ENCODE data around the gene MYO3B.

The MYO3B gene

DNA sequence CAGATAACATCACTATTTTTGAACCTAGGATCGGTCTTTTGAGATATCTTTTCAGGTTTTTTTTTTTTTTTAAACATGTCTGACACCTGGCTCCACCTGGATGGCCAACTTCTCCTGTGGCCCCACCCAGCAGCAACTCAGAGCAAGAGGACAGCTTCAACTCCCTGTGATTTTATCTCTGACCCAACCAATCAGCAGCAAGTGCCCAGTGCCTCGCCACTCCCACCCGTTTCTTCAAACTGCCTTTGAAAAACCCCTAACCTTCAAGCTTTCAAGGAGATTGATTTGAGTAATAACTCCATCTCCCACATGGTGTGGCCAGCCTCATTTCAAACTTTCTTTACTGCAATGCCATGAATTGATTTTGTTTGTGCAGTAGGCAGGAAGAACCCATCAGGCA lies 19.0 kb downstream of the MYO3B start:
- H3K27ac ChIP-seq (ENCODE audit: low read depth, low read length): no peak overlapping the region
- no peaks in the 10 kb centered on the region for H3K27me3 ChIP-seq (ENCODE audit: insufficient read depth, low read length, poor library complexity)
- H3K9ac ChIP-seq (ENCODE audit: low read length): no peak overlapping the region
- H3K36me3 ChIP-seq (ENCODE audit: control insufficient read depth, insufficient read depth, low read length): no peaks in the 10 kb centered on the region
- H3K23ac ChIP-seq (ENCODE audit: low read length): no peak overlapping the region
- H3K4me1 ChIP-seq (ENCODE audit: control insufficient read depth, low read depth, low read length): no peaks in the 10 kb centered on the region
- WGBS (ENCODE audit: extremely low coverage, insufficient coverage, low lambda C conversion rate): no CpG with 5 or more reads among the region's 3 CpGs
- no peak overlapping the region for H3K4ac ChIP-seq (ENCODE audit: low read depth, low read length)
- H2BK120ac ChIP-seq (ENCODE audit: low read depth, low read length): no peak overlapping the region
- H2AK5ac ChIP-seq (ENCODE audit: low read length): no peak overlapping the region
- H2BK15ac ChIP-seq (replicated peaks; ENCODE audit: low read depth): no peak overlapping the region
- H4K5ac ChIP-seq (ENCODE audit: low read length): no peak overlapping the region
- no peak overlapping the region for H3K4me2 ChIP-seq (ENCODE audit: low read length)
- H3K4me3 ChIP-seq (ENCODE audit: low read length): no peak overlapping the region
- H3K56ac ChIP-seq (ENCODE audit: low read length): no peak overlapping the region
- no peak for DNase-seq
- no peaks in the 10 kb centered on the region for H3K79me1 ChIP-seq (ENCODE audit: low read length)
- no peaks in the 10 kb centered on the region for H3K79me2 ChIP-seq (ENCODE audit: control insufficient read depth, insufficient read depth, low read length)
- H3K18ac ChIP-seq (ENCODE audit: low read length): no peak overlapping the region
- H4K8ac ChIP-seq (ENCODE audit: low read depth, low read length): no peak overlapping the region
- no peak overlapping the region for H2BK5ac ChIP-seq (ENCODE audit: low read length)

DNA sequence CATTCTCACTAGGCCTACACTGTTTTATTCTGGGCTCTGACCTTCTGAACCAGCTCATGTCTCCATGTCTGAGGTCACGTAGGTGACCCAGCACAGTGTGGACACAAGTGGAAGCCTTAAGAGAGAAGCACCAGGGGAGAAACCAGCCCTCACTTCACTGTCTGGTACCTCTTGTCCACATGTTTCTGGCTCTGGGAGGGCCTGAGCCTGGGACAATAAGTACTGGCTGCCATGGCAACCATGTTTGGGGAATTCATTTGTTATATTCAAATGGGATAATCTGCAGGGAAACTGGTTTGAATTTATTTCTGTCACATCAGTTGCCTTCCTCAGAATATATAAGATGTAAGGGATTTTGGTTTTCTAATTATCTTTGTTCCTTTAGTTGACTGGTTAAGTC lies 23.3 kb downstream of the MYO3B start:
- no CpG with 5 or more reads among the region's 1 CpG for WGBS (ENCODE audit: extremely low coverage, insufficient coverage, low lambda C conversion rate)
- H3K56ac ChIP-seq (ENCODE audit: low read length): no peak overlapping the region
- no peak overlapping the region for H4K5ac ChIP-seq (ENCODE audit: low read length)
- H3K36me3 ChIP-seq (ENCODE audit: control insufficient read depth, insufficient read depth, low read length): no peaks in the 10 kb centered on the region
- H3K18ac ChIP-seq (ENCODE audit: low read length): no peak overlapping the region
- no peaks in the 10 kb centered on the region for H3K79me1 ChIP-seq (ENCODE audit: low read length)
- no peak overlapping the region for H3K4me2 ChIP-seq (ENCODE audit: low read length)
- no peak overlapping the region for H2BK15ac ChIP-seq (replicated peaks; ENCODE audit: low read depth)
- no peaks in the 10 kb centered on the region for H3K27me3 ChIP-seq (ENCODE audit: insufficient read depth, low read length, poor library complexity)
- H3K79me2 ChIP-seq (ENCODE audit: control insufficient read depth, insufficient read depth, low read length): no peaks in the 10 kb centered on the region
- no peak for DNase-seq
- no peak overlapping the region for H3K23ac ChIP-seq (ENCODE audit: low read length)
- H2AK5ac ChIP-seq (ENCODE audit: low read length): no peak overlapping the region
- H3K9ac ChIP-seq (ENCODE audit: low read length): no peak overlapping the region
- H2BK120ac ChIP-seq (ENCODE audit: low read depth, low read length): no peak overlapping the region
- H3K4ac ChIP-seq (ENCODE audit: low read depth, low read length): no peak overlapping the region
- H4K8ac ChIP-seq (ENCODE audit: low read depth, low read length): no peak overlapping the region
- no peaks in the 10 kb centered on the region for H3K4me1 ChIP-seq (ENCODE audit: control insufficient read depth, low read depth, low read length)
- no peak overlapping the region for H3K4me3 ChIP-seq (ENCODE audit: low read length)
- H3K27ac ChIP-seq (ENCODE audit: low read depth, low read length): no peak overlapping the region
- H2BK5ac ChIP-seq (ENCODE audit: low read length): no peak overlapping the region

DNA sequence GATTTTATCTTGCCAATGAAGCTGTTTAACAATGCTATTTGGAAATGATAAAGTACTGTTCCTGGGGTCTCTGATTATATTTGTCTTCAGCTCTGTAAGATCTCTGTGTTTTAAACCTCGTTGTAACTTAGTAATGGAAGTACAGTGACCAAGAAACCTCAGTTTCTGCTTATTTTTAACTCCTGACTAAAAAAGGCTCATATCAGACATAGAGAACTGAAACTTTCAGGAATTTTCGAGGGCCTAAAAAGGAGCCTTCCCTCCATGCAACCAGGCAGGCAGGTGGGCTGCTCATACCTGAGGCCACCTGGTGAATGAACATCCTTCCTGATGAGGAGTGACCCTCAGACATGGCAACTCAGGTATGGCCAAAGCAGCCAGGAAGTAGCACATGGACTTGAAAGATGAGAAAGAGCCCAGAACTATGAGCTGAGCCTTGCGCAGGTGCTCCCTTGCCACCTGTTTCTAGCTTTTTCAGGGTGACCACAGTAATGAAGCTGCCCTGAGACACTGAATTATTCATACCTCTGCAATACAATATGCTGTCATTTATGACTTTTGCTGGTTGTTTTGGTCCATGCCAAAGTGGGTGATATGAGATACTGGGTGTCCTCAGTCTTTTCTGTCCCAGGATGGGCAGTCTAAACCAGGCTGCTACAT lies 23.9 kb downstream of the MYO3B start:
- no peak overlapping the region for H2BK120ac ChIP-seq (ENCODE audit: low read depth, low read length)
- no peaks in the 10 kb centered on the region for H3K79me1 ChIP-seq (ENCODE audit: low read length)
- no peaks in the 10 kb centered on the region for H3K4me1 ChIP-seq (ENCODE audit: control insufficient read depth, low read depth, low read length)
- DNase-seq: no peak
- H3K23ac ChIP-seq (ENCODE audit: low read length): no peak overlapping the region
- H3K4me3 ChIP-seq (ENCODE audit: low read length): no peak overlapping the region
- no peaks in the 10 kb centered on the region for H3K27me3 ChIP-seq (ENCODE audit: insufficient read depth, low read length, poor library complexity)
- H4K8ac ChIP-seq (ENCODE audit: low read depth, low read length): no peak overlapping the region
- H3K4ac ChIP-seq (ENCODE audit: low read depth, low read length): no peak overlapping the region
- H3K36me3 ChIP-seq (ENCODE audit: control insufficient read depth, insufficient read depth, low read length): no peaks in the 10 kb centered on the region
- H3K18ac ChIP-seq (ENCODE audit: low read length): no peak overlapping the region
- H3K4me2 ChIP-seq (ENCODE audit: low read length): no peak overlapping the region
- H3K27ac ChIP-seq (ENCODE audit: low read depth, low read length): no peak overlapping the region
- no peak overlapping the region for H2BK5ac ChIP-seq (ENCODE audit: low read length)
- WGBS (ENCODE audit: extremely low coverage, insufficient coverage, low lambda C conversion rate): no CpG with 5 or more reads among the region's 3 CpGs
- H3K9ac ChIP-seq (ENCODE audit: low read length): no peak overlapping the region
- H3K79me2 ChIP-seq (ENCODE audit: control insufficient read depth, insufficient read depth, low read length): no peaks in the 10 kb centered on the region
- H2AK5ac ChIP-seq (ENCODE audit: low read length): no peak overlapping the region
- H3K56ac ChIP-seq (ENCODE audit: low read length): no peak overlapping the region
- H4K5ac ChIP-seq (ENCODE audit: low read length): no peak overlapping the region
- H2BK15ac ChIP-seq (replicated peaks; ENCODE audit: low read depth): no peak overlapping the region

DNA sequence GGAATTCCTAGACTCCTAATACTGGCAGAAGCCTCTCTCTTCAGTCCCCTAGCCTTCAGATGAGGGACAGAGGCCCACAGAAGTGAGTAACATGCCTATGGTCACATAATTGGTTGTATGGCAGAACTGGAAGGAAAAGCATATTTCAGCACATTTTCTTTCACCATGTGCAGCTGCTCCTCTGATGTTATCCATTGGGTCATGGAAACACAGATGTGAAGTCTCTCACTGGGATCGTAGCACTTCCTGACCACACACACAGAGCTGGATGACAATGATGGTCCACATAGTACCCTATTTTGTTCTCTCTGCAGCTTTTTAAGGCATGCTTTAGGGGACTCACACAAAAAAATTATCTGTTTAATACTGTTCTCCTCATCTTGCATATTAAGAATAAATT lies 24.5 kb downstream of the MYO3B start:
- H3K27me3 ChIP-seq (ENCODE audit: insufficient read depth, low read length, poor library complexity): no peaks in the 10 kb centered on the region
- H2BK15ac ChIP-seq (replicated peaks; ENCODE audit: low read depth): no peak overlapping the region
- no peak overlapping the region for H3K18ac ChIP-seq (ENCODE audit: low read length)
- no peak overlapping the region for H4K8ac ChIP-seq (ENCODE audit: low read depth, low read length)
- no peaks in the 10 kb centered on the region for H3K36me3 ChIP-seq (ENCODE audit: control insufficient read depth, insufficient read depth, low read length)
- H3K4me3 ChIP-seq (ENCODE audit: low read length): no peak overlapping the region
- H3K4me2 ChIP-seq (ENCODE audit: low read length): no peak overlapping the region
- no peak overlapping the region for H3K56ac ChIP-seq (ENCODE audit: low read length)
- H3K4ac ChIP-seq (ENCODE audit: low read depth, low read length): no peak overlapping the region
- no peaks in the 10 kb centered on the region for H3K79me1 ChIP-seq (ENCODE audit: low read length)
- WGBS (ENCODE audit: extremely low coverage, insufficient coverage, low lambda C conversion rate): no CpG with 5 or more reads among the region's 1 CpG
- H2BK5ac ChIP-seq (ENCODE audit: low read length): no peak overlapping the region
- H3K79me2 ChIP-seq (ENCODE audit: control insufficient read depth, insufficient read depth, low read length): no peaks in the 10 kb centered on the region
- H3K4me1 ChIP-seq (ENCODE audit: control insufficient read depth, low read depth, low read length): no peaks in the 10 kb centered on the region
- no peak overlapping the region for H4K5ac ChIP-seq (ENCODE audit: low read length)
- H3K9ac ChIP-seq (ENCODE audit: low read length): no peak overlapping the region
- no peak overlapping the region for H3K23ac ChIP-seq (ENCODE audit: low read length)
- no peak overlapping the region for H2BK120ac ChIP-seq (ENCODE audit: low read depth, low read length)
- no peak overlapping the region for H3K27ac ChIP-seq (ENCODE audit: low read depth, low read length)
- H2AK5ac ChIP-seq (ENCODE audit: low read length): no peak overlapping the region
- DNase-seq: no peak

GRCh38 chr2:170204298-170204951 lies 26.5 kb downstream of the MYO3B start:
- H2BK5ac ChIP-seq (ENCODE audit: low read length): no peak overlapping the region
- H3K56ac ChIP-seq (ENCODE audit: low read length): no peak overlapping the region
- no peak overlapping the region for H3K27ac ChIP-seq (ENCODE audit: low read depth, low read length)
- H3K9ac ChIP-seq (ENCODE audit: low read length): no peak overlapping the region
- no peak overlapping the region for H4K8ac ChIP-seq (ENCODE audit: low read depth, low read length)
- H3K4ac ChIP-seq (ENCODE audit: low read depth, low read length): no peak overlapping the region
- no peaks in the 10 kb centered on the region for H3K4me1 ChIP-seq (ENCODE audit: control insufficient read depth, low read depth, low read length)
- H3K18ac ChIP-seq (ENCODE audit: low read length): no peak overlapping the region
- H3K4me2 ChIP-seq (ENCODE audit: low read length): no peak overlapping the region
- no peaks in the 10 kb centered on the region for H3K79me1 ChIP-seq (ENCODE audit: low read length)
- no peak overlapping the region for H2AK5ac ChIP-seq (ENCODE audit: low read length)
- H2BK15ac ChIP-seq (replicated peaks; ENCODE audit: low read depth): no peak overlapping the region
- DNase-seq: no peak
- H3K27me3 ChIP-seq (ENCODE audit: insufficient read depth, low read length, poor library complexity): no peaks in the 10 kb centered on the region
- H3K79me2 ChIP-seq (ENCODE audit: control insufficient read depth, insufficient read depth, low read length): no peaks in the 10 kb centered on the region
- no peak overlapping the region for H3K23ac ChIP-seq (ENCODE audit: low read length)
- H3K36me3 ChIP-seq (ENCODE audit: control insufficient read depth, insufficient read depth, low read length): no peaks in the 10 kb centered on the region
- no CpG with 5 or more reads among the region's 4 CpGs for WGBS (ENCODE audit: extremely low coverage, insufficient coverage, low lambda C conversion rate)
- H4K5ac ChIP-seq (ENCODE audit: low read length): no peak overlapping the region
- H3K4me3 ChIP-seq (ENCODE audit: low read length): no peak overlapping the region
- no peak overlapping the region for H2BK120ac ChIP-seq (ENCODE audit: low read depth, low read length)

GRCh38 chr2:170206246-170206645 lies 28.3 kb downstream of the MYO3B start:
- no peak overlapping the region for H3K23ac ChIP-seq (ENCODE audit: low read length)
- DNase-seq: no peak
- H3K4me1 ChIP-seq (ENCODE audit: control insufficient read depth, low read depth, low read length): no peaks in the 10 kb centered on the region
- H3K36me3 ChIP-seq (ENCODE audit: control insufficient read depth, insufficient read depth, low read length): no peaks in the 10 kb centered on the region
- no CpG with 5 or more reads among the region's 1 CpG for WGBS (ENCODE audit: extremely low coverage, insufficient coverage, low lambda C conversion rate)
- no peak overlapping the region for H2BK15ac ChIP-seq (replicated peaks; ENCODE audit: low read depth)
- no peak overlapping the region for H3K4ac ChIP-seq (ENCODE audit: low read depth, low read length)
- no peak overlapping the region for H3K56ac ChIP-seq (ENCODE audit: low read length)
- H3K79me2 ChIP-seq (ENCODE audit: control insufficient read depth, insufficient read depth, low read length): no peaks in the 10 kb centered on the region
- H3K4me3 ChIP-seq (ENCODE audit: low read length): no peak overlapping the region
- H2BK5ac ChIP-seq (ENCODE audit: low read length): no peak overlapping the region
- no peaks in the 10 kb centered on the region for H3K79me1 ChIP-seq (ENCODE audit: low read length)
- no peak overlapping the region for H3K27ac ChIP-seq (ENCODE audit: low read depth, low read length)
- no peak overlapping the region for H3K9ac ChIP-seq (ENCODE audit: low read length)
- H4K8ac ChIP-seq (ENCODE audit: low read depth, low read length): no peak overlapping the region
- no peak overlapping the region for H2AK5ac ChIP-seq (ENCODE audit: low read length)
- H2BK120ac ChIP-seq (ENCODE audit: low read depth, low read length): no peak overlapping the region
- no peak overlapping the region for H3K18ac ChIP-seq (ENCODE audit: low read length)
- H3K27me3 ChIP-seq (ENCODE audit: insufficient read depth, low read length, poor library complexity): no peaks in the 10 kb centered on the region
- no peak overlapping the region for H3K4me2 ChIP-seq (ENCODE audit: low read length)
- H4K5ac ChIP-seq (ENCODE audit: low read length): no peak overlapping the region
